BLaER1 (cell line): ENCODE results near the gene PKP3.
"Not testable (repeated sequence)": the region's sequence is repeated elsewhere in the genome, so short reads cannot be mapped to it uniquely, and the experiment has no call there.

Experiments
- H3K27ac ChIP-seq: shearing (Covaris generic); formaldehyde crosslinking; 2 replicates; pipeline ENCODE4 v1.8.1; 2022
- H3K27me3 ChIP-seq: shearing (Covaris generic); formaldehyde crosslinking; 2 replicates; pipeline ENCODE4 v1.8.1; 2022
- H3K36me3 ChIP-seq: shearing (Covaris generic); formaldehyde crosslinking; 2 replicates; pipeline ENCODE4 v1.8.1; 2022
- H3K4me1 ChIP-seq: shearing (Covaris generic); formaldehyde crosslinking; 2 replicates; pipeline ENCODE4 v1.8.1; 2022
- H3K4me2 ChIP-seq: shearing (Covaris generic); formaldehyde crosslinking; 2 replicates; pipeline ENCODE4 v1.8.1; 2022
- H3K4me3 ChIP-seq: shearing (Covaris generic); formaldehyde crosslinking; 2 replicates; pipeline ENCODE4 v1.8.1; 2022
- H3K9ac ChIP-seq: shearing (Covaris generic); formaldehyde crosslinking; 2 replicates; pipeline ENCODE4 v1.8.1; 2022
- H3K9me3 ChIP-seq: shearing (Covaris generic); formaldehyde crosslinking; 2 replicates; pipeline ENCODE4 v1.8.1; 2022
- H4K20me1 ChIP-seq: shearing (Covaris generic); formaldehyde crosslinking; 2 replicates; pipeline ENCODE4 v1.8.1; 2022
- Cebpa-rat ChIP-seq: shearing (Covaris generic); IDR thresholded peaks from 2 replicates; pipeline ENCODE4 v1.8.1; 2022

The PKP3 gene

GRCh38 chr11:416757-417621 lies 23.0 kb downstream of the PKP3 start:
- H3K4me1 ChIP-seq = peaks cover 48% of the 10 kb centered on the region
- peak overlapping the region; percentile 99 for H3K4me2 ChIP-seq
- no peaks in the 10 kb centered on the region for H3K27me3 ChIP-seq
- H3K36me3 ChIP-seq = no peaks in the 10 kb centered on the region
- peak overlapping the region; percentile 82 for H3K4me3 ChIP-seq
- H3K27ac ChIP-seq = peak overlapping the region; percentile 89
- no peaks in the 10 kb centered on the region for H3K9me3 ChIP-seq
- H3K9ac ChIP-seq = peak overlapping the region; percentile 86
- peaks cover 7% of the 10 kb centered on the region; the same call in 1 of the 2 replicates for H4K20me1 ChIP-seq
- no peak for TF ChIP-seq Cebpa-rat

- H3K4me3 ChIP-seq = peak overlapping the region; percentile 82
- H3K27ac ChIP-seq = no peak overlapping the region
- H3K27me3 ChIP-seq = no peaks in the 10 kb centered on the region
- peaks cover 6% of the 10 kb centered on the region; the same call in 1 of the 2 replicates for H4K20me1 ChIP-seq
- no peaks in the 10 kb centered on the region for H3K9me3 ChIP-seq
- peak overlapping the region; percentile 99 for H3K4me2 ChIP-seq
- TF ChIP-seq Cebpa-rat = no peak
- peaks cover 46% of the 10 kb centered on the region for H3K4me1 ChIP-seq
- no peaks in the 10 kb centered on the region for H3K36me3 ChIP-seq
- peak overlapping the region; percentile 86 for H3K9ac ChIP-seq
Observed at GRCh38 chr11:417652-418342, 23.8 kb downstream of the PKP3 start.

DNA sequence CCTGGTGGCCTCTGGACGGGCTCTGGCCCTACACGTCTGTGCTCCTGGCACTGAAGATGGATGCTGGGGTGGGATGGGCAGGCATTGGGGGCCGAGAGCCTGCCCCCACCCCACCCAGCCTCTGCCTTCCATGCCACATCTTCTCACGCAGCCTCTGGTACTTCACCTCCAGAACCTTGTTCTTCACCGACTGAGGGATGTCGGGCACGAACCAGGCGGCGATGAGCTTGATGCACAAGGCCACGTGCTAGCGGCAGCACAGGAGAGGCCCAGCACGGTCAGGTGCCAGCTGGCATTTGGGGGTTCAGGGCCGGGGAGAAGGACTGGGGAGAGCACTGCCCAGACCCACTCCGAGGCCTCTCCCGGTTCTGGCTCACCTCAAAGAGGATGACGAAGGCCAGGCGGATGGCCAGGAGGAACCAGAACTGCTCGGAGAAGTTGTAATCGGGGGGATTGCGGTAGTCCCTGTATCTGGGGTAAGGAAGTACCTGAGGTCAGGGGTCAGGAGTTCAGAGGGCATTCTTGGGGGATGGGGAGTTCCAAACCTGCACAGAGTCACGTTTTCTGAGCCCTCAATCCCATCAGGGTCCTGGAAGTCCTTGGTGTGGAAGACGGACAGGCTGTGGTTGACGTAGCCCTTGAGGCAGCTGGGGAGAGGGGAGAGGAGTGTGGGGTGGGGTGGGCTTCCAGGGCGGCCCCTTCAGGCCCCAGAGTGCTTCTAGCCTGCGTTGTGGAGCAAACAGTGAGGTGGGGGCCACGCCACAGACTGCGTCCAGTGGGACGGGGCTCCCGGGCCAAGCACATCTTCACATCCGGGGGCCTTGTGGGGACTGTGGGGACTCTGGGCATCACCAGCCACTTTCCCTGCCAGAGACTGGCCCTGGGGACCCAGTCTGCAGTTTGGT lies 24.6 kb downstream of the PKP3 start:
- H3K4me3 ChIP-seq = no peak overlapping the region
- no peak overlapping the region for H3K4me2 ChIP-seq
- no peaks in the 10 kb centered on the region for H3K36me3 ChIP-seq
- H3K4me1 ChIP-seq = peaks cover 38% of the 10 kb centered on the region
- H4K20me1 ChIP-seq = no peaks in the 10 kb centered on the region
- no peak for TF ChIP-seq Cebpa-rat
- no peak overlapping the region for H3K9ac ChIP-seq
- H3K27me3 ChIP-seq = no peaks in the 10 kb centered on the region
- no peak overlapping the region for H3K27ac ChIP-seq
- H3K9me3 ChIP-seq = no peaks in the 10 kb centered on the region

GRCh38 chr11:419248-420005 lies 25.4 kb downstream of the PKP3 start:
- peaks cover 30% of the 10 kb centered on the region for H3K4me1 ChIP-seq
- H3K4me2 ChIP-seq = no peak overlapping the region
- no peak overlapping the region for H3K4me3 ChIP-seq
- no peaks in the 10 kb centered on the region for H3K9me3 ChIP-seq
- H3K27ac ChIP-seq = no peak overlapping the region
- H4K20me1 ChIP-seq = no peaks in the 10 kb centered on the region
- H3K36me3 ChIP-seq = no peaks in the 10 kb centered on the region
- no peaks in the 10 kb centered on the region for H3K27me3 ChIP-seq
- TF ChIP-seq Cebpa-rat = no peak
- H3K9ac ChIP-seq = no peak overlapping the region

DNA sequence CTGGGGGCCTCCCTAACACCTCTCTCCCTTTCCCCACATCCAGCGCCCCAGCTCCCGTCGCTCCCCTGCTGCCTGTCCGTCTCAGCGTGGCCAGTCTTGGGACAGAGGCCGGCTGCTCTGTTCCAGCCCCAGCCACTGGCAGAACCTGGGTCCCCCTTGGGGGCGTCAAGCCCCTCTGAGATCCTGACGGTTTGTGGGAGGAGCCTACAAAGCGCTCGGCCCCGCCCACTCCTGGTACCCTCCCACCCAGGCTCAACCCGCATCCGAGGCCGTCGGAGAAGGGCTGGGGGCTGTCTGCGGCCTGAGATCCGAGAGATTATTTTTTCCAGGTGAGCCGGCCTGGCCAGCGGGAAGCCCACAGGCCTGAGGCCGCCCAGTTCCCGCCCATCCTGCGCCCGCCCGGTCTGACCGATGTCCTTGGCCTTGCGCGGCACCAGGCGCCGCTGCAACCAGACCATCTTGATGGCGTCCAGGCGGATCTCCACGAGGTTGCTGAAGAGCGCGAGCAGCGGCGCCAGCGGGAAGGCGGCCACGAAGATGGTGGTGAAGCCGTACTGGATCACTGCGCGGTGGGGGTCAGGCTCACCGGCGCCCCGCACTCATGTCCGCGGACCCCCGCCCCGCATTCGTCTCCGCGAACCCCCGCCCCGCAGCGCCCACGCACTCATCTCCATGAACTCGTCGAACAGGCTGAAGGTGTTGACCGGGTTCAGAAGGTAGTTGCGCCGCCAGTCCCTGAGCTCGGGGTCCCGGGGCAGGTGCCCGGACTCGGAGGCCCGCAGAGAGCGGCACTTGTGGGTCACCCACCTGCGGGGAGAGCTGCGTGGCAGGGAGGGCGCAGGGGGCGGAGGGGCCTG lies 26.3 kb downstream of the PKP3 start:
- no peak overlapping the region for H3K4me3 ChIP-seq
- no peak overlapping the region for H3K4me2 ChIP-seq
- TF ChIP-seq Cebpa-rat = no peak
- no peaks in the 10 kb centered on the region for H3K27me3 ChIP-seq
- no peaks in the 10 kb centered on the region for H3K9me3 ChIP-seq
- no peak overlapping the region for H3K27ac ChIP-seq
- H3K9ac ChIP-seq = no peak overlapping the region
- no peaks in the 10 kb centered on the region for H3K36me3 ChIP-seq
- no peaks in the 10 kb centered on the region for H4K20me1 ChIP-seq
- peaks cover 26% of the 10 kb centered on the region for H3K4me1 ChIP-seq

DNA sequence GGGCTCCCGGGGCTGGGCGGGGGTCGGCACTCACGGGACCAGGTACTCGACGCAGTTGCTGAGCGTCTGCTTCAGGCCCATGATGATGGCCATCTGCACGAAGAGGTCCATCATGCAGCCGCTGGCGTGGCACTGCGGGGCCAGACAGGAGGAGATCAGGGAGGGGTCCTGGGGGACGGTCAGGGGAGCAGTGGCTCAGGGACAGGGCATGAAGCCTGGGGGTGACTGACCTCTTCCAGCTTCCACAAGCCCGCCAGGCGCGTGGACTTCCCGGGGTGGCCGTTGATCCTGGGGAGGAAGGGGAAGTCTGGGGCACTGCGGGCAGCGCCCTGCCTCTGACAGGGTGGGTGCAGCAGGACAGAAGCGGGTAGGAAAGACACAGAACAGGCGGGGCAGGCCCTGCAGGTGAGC lies 26.9 kb downstream of the PKP3 start:
- no peak overlapping the region for H3K4me3 ChIP-seq
- H3K9me3 ChIP-seq = no peaks in the 10 kb centered on the region
- H3K4me2 ChIP-seq = no peak overlapping the region
- no peaks in the 10 kb centered on the region for H4K20me1 ChIP-seq
- no peak for TF ChIP-seq Cebpa-rat
- H3K27me3 ChIP-seq = no peaks in the 10 kb centered on the region
- H3K36me3 ChIP-seq = no peaks in the 10 kb centered on the region
- no peak overlapping the region for H3K9ac ChIP-seq
- no peak overlapping the region for H3K27ac ChIP-seq
- peaks cover 19% of the 10 kb centered on the region for H3K4me1 ChIP-seq

DNA sequence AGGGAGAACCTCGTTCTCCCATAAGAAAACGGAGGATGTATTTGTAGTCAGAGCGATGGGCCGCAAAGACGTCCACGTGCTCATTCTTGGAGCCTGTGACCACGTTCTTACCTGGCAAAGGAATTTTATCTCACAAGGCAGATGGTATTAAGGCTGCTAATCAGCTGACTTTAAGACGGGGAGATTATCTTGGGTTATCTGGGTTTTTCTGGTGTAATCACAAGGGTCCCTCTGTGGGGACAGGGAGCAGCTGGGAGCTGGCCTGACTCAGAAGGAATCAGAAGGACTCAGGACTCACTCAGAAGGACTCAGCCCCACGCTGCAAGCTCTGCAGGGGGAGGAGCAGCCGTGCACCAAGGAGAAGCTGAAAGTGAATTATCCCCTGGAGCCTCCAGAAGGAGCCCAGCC lies 28.2 kb downstream of the PKP3 start:
- Histone ChIP-seq H3K27me3 (no peaks in the 10 kb centered on the region), H3K27ac (no peak overlapping the region), H3K36me3 (no peaks in the 10 kb centered on the region), H3K4me3 (no peak overlapping the region), H3K9me3 (no peaks in the 10 kb centered on the region), H3K4me2 (no peak overlapping the region), H4K20me1 (no peaks in the 10 kb centered on the region), H3K9ac (no peak overlapping the region), H3K4me1 (peaks cover 9% of the 10 kb centered on the region)
- no peak for TF ChIP-seq Cebpa-rat

- H3K4me2 ChIP-seq = no peak overlapping the region
- H3K27me3 ChIP-seq = no peaks in the 10 kb centered on the region
- no peak overlapping the region for H3K4me3 ChIP-seq
- no peaks in the 10 kb centered on the region for H4K20me1 ChIP-seq
- no peak overlapping the region for H3K9ac ChIP-seq
- 0 out of 2 replicates have a peak, but pooled peaks cover 6% of the 10 kb centered on the region for H3K36me3 ChIP-seq
- no peak for TF ChIP-seq Cebpa-rat
- H3K9me3 ChIP-seq = no peaks in the 10 kb centered on the region
- no peaks in the 10 kb centered on the region for H3K4me1 ChIP-seq
- H3K27ac ChIP-seq = no peak overlapping the region
Observed at GRCh38 chr11:424232-424631, 30.2 kb downstream of the PKP3 start.

- H3K4me1 ChIP-seq, H4K20me1 ChIP-seq, H3K27me3 ChIP-seq, H3K4me3 ChIP-seq, H3K36me3 ChIP-seq, H3K27ac ChIP-seq, H3K9ac ChIP-seq, H3K4me2 ChIP-seq, H3K9me3 ChIP-seq: not testable (repeated sequence)
Observed at GRCh38 chr11:424766-425165, 30.8 kb downstream of the PKP3 start.
